CD4-positive, alpha-beta T cell treated with Interleukin-21 for 1 hour (primary cell): ENCODE measurements around the gene EVC.
"Not testable (repeated sequence)": the region's sequence is repeated elsewhere in the genome, so short reads cannot be mapped to it uniquely, and the experiment has no call there.

ENCODE experiments used
- DNase-seq: peaks from one replicate; pipeline ENCODE4 v3.0.0-alpha.2; 2020

EVC gene

GRCh38 chr4:5852523-5853202 lies 141.7 kb downstream of the EVC start:
- DNase-seq: no peak

GRCh38 chr4:5854929-5855328 lies 143.9 kb downstream of the EVC start:
- DNase-seq: no peak

- not testable (repeated sequence) for DNase-seq
Measured at GRCh38 chr4:5856362-5856761, 145.4 kb downstream of the EVC start.

DNA sequence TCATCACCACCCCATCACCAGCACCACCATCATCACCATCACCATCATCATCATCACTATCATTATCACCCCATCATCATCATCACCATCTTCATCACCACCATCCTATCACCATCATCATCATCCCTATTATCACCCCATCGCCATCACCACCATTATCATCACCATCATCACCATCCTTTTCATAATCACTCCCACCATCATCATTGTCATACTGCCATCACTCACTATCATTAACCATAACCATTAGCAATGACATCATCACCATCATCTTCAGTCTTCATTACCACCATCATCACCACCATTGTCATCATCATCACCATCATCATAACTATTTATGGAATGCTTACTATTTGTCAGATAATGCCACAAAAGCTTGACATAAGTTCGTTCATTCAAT lies 146.2 kb downstream of the EVC start:
- DNase-seq: no peak

DNA sequence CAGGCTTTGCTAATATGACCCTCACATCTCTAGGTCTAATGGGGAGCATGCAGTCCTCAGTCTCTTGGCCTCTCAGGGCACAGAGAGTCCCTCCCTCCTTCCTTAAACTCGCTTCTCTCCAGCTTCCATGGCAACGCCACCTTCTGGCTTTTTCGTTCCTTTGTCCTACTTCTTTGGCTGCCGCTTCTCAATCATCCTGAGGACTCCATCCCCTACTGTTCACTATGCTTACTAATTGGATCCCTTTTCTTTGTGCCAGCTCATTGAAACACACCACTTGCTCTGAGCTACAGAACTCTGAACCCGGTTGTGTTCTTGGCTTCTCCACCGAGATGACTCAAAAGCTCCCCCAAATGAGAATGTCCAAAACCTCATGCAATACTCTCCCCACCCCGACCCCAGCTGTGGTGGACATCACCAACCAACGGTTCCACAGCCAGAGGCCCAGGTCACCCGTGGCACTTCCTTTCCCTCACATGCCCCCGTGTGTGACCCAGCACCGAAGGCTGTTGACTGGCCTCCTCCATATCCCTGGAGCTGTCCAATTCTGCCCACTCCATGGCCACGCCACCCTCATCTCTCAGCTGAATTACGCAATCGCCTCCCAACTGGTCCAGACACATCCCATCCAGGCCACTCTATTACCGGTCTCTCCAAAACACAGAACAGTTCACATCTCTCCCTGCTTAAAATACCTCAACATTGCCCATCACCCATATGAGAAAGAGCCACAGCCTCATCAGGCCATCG lies 147.2 kb downstream of the EVC start:
- DNase-seq: no peak

GRCh38 chr4:5863461-5864113 lies 152.6 kb downstream of the EVC start:
- DNase-seq: no peak
